Measurements from ENCODE around the gene OR52E1.
"Not testable (repeated sequence)": the region's sequence is repeated elsewhere in the genome, so short reads cannot be mapped to it uniquely, and the experiment has no call there.

Gene OR52E1

DNA sequence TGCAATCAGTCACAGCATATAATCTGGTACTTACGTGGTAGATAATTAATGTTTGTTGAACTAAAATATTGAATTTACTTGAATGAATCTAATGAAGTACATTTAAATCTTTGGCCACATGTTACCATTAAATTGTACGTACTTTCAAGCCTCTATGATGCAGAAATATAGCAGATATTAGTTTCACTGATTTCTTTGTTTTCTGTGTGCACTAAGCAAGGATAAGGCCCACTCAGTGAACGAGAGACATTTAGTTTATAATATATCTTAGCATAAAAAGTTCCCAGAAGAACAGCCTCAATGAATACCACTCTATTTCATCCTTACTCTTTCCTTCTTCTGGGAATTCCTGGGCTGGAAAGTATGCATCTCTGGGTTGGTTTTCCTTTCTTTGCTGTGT, at the start of gene OR52E1:
OR52E1 (plus strand) TSS at position 301 of the 400 bp plus-strand sequence.
- DNase-seq (ENCODE audit: low read depth in 3 of 3, low spot score in 1 of 3): no peak

DNA sequence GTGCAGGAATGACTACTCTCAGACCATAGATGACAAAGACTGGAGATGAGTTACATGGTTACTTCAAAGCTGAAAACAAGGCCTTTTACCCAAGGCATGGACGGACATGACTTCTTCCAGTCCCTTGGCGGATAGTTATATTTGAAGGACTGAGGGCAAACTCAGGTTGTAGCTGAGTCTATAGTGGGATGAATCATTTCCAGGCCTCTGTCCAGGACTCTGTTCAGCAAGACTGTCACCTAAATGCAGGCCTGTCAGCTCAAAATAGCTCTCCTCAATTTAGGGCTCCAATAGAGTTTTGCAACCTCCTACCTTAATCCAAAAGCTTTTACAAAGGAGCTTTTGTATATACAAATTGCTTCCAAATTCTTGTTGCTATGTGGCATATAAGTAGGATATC, 47.4 kb upstream of the OR52E1 start:
- DNase-seq (ENCODE audit: low read depth in 3 of 3, low spot score in 1 of 3): no peak

DNA sequence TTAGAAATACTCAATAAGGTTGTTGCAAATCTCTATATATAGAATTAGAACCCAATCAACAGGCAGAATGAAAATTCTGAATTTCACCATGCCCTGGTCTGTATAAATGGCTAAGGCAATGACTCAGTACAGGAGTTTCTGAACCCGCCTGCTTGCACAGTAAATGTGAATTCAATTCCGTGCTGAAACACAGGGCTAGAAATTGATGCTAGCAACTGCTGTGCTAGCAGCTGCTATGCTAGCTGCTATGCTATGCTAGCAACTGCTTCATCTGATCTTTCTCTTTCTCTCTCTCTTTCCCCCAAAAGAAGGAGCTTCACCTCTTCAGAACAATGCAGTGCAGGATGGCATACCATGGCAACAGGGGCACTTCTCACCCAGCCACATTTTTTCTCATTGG, 32.7 kb upstream of the OR52E1 start:
- no peak for DNase-seq (ENCODE audit: low read depth in 3 of 3, low spot score in 1 of 3)

DNA sequence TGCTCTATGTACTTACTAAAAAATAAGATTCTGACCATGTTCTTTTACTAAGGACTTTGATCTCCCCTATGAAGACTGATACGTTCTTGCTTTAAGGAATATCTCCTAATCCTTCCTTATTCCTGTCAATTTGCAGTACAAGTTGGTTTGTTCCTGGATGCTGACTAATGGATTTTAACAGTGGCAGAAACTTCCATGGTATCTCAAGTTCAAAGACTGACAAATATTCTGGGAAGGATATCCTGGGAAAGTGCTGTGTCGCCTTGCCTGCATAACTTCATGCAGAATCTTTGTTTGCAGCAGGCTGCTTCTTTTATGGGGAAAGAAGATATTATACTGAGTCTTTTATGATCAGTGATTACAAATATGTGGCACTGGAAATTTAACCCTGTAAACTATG, 31.4 kb upstream of the OR52E1 start:
- DNase-seq (ENCODE audit: low read depth in 3 of 3, low spot score in 1 of 3): no peak

- no peak for DNase-seq (ENCODE audit: low read depth in 3 of 3, low spot score in 1 of 3)
These were observed 31.0 kb upstream of the OR52E1 start for GRCh38 chr11:5038341-5038740.

DNA sequence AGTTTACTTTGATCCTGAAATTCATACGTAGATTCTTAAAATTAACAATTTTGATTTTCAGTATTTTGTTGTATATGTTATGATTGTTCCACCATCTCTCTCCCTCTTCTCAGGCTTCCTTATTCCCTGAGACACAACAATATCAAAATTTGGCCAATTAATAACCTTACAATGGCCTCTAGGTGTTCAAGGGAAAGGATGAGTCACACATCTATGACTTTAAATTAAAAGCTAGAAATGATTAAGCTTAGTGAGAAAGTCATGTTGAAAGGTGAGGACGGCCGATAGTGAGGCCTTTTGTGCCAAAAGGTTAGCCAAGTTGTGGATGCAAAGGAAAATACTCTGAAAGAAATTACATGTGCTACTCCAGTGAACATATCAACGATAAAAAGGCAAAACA, 28.5 kb upstream of the OR52E1 start:
- no peak for DNase-seq (ENCODE audit: low read depth in 3 of 3, low spot score in 1 of 3)

- DNase-seq (ENCODE audit: low read depth in 3 of 3, low spot score in 1 of 3): no peak
These were observed 27.3 kb upstream of the OR52E1 start for GRCh38 chr11:5042091-5042490.

GRCh38 chr11:5043380-5043779, 26.0 kb upstream of the OR52E1 start:
- no peak for DNase-seq (ENCODE audit: low read depth in 3 of 3, low spot score in 1 of 3)

DNA sequence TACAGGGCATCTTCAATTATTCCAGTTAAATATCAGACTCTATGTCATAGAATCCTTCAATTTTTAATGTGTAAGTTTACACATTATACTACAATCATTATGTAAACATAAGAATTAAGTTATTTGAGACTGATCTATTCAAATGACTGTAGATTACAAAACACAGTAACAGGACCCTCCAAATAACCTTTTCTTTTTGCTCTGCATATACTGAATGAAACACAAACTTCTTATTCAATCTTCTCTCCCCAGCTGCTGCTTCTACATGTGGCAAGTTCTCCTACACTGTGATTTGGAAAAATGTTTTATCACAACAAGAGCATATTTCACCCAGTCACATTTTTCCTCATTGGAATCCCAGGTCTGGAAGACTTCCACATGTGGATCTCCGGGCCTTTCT, 23.1 kb upstream of the OR52E1 start, which contains the start of gene OR52J3:
OR52J3 (plus strand) TSS at position 301 of the 400 bp plus-strand sequence; CDS start at position 301, 0 bp downstream.
- no peak for DNase-seq (ENCODE audit: low read depth in 3 of 3, low spot score in 1 of 3)

GRCh38 chr11:5046754-5047330, 22.5 kb upstream of the OR52E1 start:
- DNase-seq (ENCODE audit: low read depth in 3 of 3, low spot score in 1 of 3): no peak

- not testable (repeated sequence) for DNase-seq (ENCODE audit: low read depth in 3 of 3, low spot score in 1 of 3)
These were observed 10.7 kb upstream of the OR52E1 start for GRCh38 chr11:5058679-5059078.

GRCh38 chr11:5059391-5059790, 10.0 kb upstream of the OR52E1 start, which contains the start of gene OR52E2:
OR52E2 (minus strand) TSS chr11:5059627; CDS start chr11:5059627, 0 bp downstream.
- no peak for DNase-seq (ENCODE audit: low read depth in 3 of 3, low spot score in 1 of 3)

DNA sequence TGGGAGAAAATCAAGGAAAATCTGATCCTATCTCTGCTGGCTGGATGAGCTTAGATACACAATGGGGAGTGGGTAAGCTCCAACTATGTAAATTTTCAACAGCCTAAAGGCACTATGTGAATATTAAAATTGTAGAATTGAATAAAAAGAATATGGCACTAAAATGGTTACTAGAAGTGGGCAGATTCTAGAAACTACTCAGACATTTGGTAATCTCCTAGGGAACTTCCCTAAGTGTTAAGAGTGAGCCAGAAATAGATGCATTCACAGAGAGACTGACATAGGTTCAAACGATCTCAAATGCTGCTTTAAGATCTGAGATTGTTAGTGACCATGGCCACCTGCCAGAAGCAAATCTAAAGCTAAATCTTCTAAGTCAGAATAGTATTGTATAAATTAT, 4.3 kb upstream of the OR52E1 start:
- DNase-seq (ENCODE audit: low read depth in 3 of 3, low spot score in 1 of 3): no peak

GRCh38 chr11:5071799-5072198, 2.4 kb downstream of the OR52E1 start:
- DNase-seq (ENCODE audit: low read depth in 3 of 3, low spot score in 1 of 3): no peak

DNA sequence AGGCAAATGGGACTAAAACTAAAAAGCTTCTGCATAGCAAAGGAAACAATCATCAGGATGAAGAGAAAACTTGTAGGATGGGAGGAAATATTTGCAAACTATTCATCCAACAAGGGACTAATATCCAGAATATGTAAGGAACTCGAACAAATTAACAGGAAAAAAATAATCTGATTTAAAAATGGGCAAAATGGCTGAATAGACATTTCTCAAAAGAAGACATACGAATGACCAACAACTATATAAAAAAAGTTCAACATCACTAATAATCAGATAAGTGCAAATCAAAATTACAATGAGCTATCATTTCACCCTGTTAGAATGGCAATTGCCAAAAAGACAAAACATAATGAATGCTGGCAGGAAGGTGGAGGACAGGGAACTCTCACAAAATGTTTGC, 12.0 kb downstream of the OR52E1 start:
- no peak for DNase-seq (ENCODE audit: low read depth in 3 of 3, low spot score in 1 of 3)

GRCh38 chr11:5083602-5084001, 14.2 kb downstream of the OR52E1 start:
- DNase-seq (ENCODE audit: low read depth in 3 of 3, low spot score in 1 of 3): no peak

- DNase-seq (ENCODE audit: low read depth in 3 of 3, low spot score in 1 of 3): no peak
These were observed 19.2 kb downstream of the OR52E1 start for GRCh38 chr11:5088556-5088955.

DNA sequence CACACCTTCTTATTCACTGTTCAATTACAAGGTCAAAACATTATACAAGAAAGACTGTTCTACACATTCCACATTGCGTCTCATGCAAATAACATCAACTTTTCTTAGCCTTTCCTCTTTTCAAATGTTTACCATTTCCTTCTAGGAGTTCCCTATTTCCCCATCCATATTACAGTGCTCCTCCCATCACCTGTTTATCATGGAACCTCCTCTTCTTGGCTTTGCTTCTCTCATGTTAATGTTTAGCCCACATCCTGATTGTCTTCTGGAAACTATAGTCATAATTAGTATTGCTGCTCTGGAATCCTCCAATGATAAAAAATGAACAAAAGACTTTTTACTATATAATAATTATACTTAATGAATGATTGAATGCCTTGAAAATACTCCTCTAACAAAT, 21.3 kb downstream of the OR52E1 start:
- DNase-seq (ENCODE audit: low read depth in 3 of 3, low spot score in 1 of 3): no peak

- no peak for DNase-seq (ENCODE audit: low read depth in 3 of 3, low spot score in 1 of 3)
These were observed 23.6 kb downstream of the OR52E1 start for GRCh38 chr11:5092821-5093585.

DNA sequence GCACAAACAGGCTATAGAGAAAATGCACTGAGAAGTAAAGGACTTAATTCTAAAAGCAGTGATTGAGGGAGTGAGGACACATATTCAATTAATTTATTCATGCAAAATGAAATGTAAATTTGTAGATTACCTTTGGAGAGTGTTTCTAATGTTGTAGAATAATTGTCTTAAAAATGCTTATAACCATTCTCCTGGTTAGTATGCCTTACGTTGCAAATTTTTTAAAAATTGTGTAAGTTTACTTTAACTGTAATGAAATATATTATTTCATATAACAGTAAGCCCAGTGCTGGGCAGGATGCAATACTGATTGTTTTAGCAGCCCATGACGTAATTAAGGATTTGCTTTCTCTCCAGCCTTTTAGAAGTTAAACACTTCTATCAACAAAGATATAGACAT, 26.6 kb downstream of the OR52E1 start:
- DNase-seq (ENCODE audit: low read depth in 3 of 3, low spot score in 1 of 3): no peak

- DNase-seq (ENCODE audit: low read depth in 3 of 3, low spot score in 1 of 3): no peak
These were observed 32.9 kb downstream of the OR52E1 start for GRCh38 chr11:5102246-5102645.

GRCh38 chr11:5103066-5103465, 33.7 kb downstream of the OR52E1 start:
- DNase-seq (ENCODE audit: low read depth in 3 of 3, low spot score in 1 of 3): no peak

GRCh38 chr11:5107285-5107684, 37.9 kb downstream of the OR52E1 start:
- DNase-seq (ENCODE audit: low read depth in 3 of 3, low spot score in 1 of 3): no peak
